Measurements from ENCODE around the gene ANXA3.

Gene ANXA3

DNA sequence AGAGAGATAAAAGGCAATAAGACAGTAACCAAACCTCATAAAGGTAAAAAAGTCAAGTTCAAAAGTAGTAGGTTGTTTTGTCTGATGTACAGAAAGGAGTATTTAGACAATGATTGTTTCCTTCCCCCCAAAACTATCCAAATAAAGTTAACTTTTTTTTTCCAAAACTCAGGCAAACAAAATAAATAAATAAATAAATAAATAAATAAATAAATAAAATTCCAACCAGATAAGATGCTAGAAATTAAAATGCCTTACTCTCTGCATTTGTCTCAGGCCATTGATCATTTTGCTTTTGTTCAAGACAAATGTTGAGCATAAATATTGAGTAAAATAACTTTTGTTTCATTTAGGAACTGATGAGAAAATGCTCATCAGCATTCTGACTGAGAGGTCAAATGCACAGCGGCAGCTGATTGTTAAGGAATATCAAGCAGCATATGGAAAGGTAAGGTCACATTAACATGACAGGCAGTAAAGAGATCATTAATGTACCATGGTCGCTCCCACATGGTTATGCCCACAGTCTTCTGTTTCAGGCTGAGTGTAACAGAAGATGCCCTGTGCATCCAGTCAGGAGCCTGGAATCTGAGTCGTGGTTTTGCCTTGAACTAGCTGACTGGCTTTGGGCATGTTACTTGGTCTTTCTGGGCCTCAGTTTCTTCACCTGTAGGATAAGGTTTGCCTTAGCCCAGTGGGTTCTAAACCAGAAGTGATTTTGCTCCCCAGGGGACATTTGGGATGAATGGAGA is 27.3 kb downstream of the ANXA3 start:
- H3K4me3 ChIP-seq (ENCODE audit: low read depth, low read length) = no peak overlapping the region
- no peak for TF ChIP-seq CTCF (IDR thresholded peaks at IDR 0.05; ENCODE audit: low read depth, low read length)

- H3K4me3 ChIP-seq (ENCODE audit: low read depth, low read length) = no peak overlapping the region
- no peak for TF ChIP-seq CTCF (IDR thresholded peaks at IDR 0.05; ENCODE audit: low read depth, low read length)
Measured at GRCh38 chr4:78581618-78582017, 30.0 kb downstream of the ANXA3 start.

DNA sequence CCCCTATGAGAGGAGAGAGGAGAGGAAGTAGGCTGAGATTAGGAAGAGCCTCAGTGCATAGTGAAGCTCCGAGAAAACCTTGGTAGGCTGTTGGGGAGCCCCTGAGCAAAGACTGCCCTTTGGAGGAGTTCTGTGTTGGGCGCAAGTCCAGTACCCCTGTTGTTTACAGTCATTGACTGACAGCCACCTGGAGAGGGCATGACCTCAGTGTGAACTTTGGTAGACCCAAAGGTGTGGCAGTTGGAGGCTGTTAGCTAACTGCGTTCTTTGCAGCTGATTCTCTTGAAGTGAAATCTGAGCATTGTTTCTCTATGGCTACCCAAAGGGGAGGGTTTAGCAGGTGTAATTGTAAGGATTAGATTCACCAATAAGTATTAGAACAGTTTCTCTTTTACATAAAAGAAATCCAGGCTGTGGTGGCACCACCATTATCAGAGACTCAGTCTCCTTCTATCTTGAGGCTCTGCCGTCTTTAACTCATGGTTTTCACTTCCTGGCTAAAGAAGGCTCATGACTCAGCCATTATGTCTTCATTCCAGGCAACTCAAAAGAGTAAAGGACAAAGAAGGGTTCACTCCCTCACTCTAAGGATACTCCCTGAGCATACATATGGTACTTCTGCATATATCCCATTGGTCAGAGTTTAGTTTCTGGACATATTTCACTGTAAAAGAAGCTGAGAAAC is 33.4 kb downstream of the ANXA3 start:
- TF ChIP-seq CTCF (IDR thresholded peaks at IDR 0.05; ENCODE audit: low read depth, low read length) = no peak
- H3K4me3 ChIP-seq (ENCODE audit: low read depth, low read length) = no peak overlapping the region

DNA sequence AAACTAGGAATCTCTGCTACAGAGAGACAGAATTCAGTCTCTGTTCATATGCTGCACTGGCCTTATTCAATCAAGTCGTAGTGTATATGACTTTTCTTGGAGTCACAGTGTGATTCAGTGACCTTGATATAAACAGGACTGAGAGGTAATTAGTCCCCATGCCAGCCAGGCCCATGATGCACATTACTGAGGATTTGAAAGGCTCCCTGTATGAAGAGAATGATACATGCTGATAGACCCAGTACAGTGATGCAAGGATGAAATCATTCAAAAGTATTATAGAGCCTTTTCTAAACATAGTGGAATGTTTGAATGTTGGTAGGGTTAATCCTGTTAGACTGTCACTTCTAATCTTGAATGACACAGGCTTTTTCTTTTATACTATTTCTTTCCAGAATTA is 34.1 kb downstream of the ANXA3 start:
- H3K4me3 ChIP-seq (ENCODE audit: low read depth, low read length) = no peak overlapping the region
- no peak for TF ChIP-seq CTCF (IDR thresholded peaks at IDR 0.05; ENCODE audit: low read depth, low read length)

- no peak for TF ChIP-seq CTCF (IDR thresholded peaks at IDR 0.05; ENCODE audit: low read depth, low read length)
- H3K4me3 ChIP-seq (ENCODE audit: low read depth, low read length) = no peak overlapping the region
Measured at GRCh38 chr4:78588894-78589545, 37.5 kb downstream of the ANXA3 start.

DNA sequence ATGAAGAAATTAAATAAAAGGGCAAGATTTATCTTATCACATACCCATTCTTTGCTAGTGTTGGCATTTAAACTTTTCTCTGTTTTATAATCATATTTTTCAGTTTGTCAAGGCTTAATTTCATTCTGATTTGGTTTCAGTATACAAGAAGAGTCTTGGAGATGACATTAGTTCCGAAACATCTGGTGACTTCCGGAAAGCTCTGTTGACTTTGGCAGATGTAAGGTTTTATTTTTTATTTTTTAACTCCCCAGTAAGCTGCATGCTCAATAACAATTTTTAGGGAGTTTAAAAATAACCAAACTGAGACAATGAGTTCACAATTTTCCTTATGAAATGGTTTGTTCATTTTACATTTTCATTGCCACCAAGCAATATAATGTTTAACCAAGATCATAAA is 39.8 kb downstream of the ANXA3 start:
- no peak for TF ChIP-seq CTCF (IDR thresholded peaks at IDR 0.05; ENCODE audit: low read depth, low read length)
- H3K4me3 ChIP-seq (ENCODE audit: low read depth, low read length) = no peak overlapping the region

Measured in WI38 (cell line).